Measurements from ENCODE around the gene MS4A6E. TPM values are rescaled to one million over a fixed set of nuclear protein-coding genes. Genes with fewer than 3 reads are reported as not detected.

MS4A6E gene
- total and polyA plus RNA-seq, 2 of the 8 experiments (the other 6 are each of a cell fraction or from before 2014, with no cell fraction given) = not detected

- ChIA-PET POLR2A (ENCODE audit: partially characterized antibody) (no interaction called here), CTCF (ENCODE audit: partially characterized antibody) (interaction anchor here (0.8 to 8.4 kb wide), 11 partner anchors 13 to 416 kb away, joined by 3 to 115 read pairs (median 7); no protein-coding TSS in a partner anchor)
- no peak overlapping the region for H2BK12ac ChIP-seq (ENCODE audit: low read depth, low read length)
- no peaks in the 10 kb centered on the region for H3K79me1 ChIP-seq (ENCODE audit: low read depth, low read length)
- H3K23ac ChIP-seq (ENCODE audit: insufficient read length) = no peak overlapping the region
- H4K20me1 ChIP-seq (replicated peaks in 1 of 2; ENCODE audit: control insufficient read depth in 1 of 2, insufficient read depth in 2 of 2, low read length in 2 of 2) = no peaks in the 10 kb centered on the region
- no peak overlapping the region for H4K5ac ChIP-seq (ENCODE audit: insufficient read length, low read depth, low read length)
- no peak overlapping the region for H2AFZ ChIP-seq (ENCODE audit: low read length)
- H3K4me2 ChIP-seq (ENCODE audit: insufficient read depth in 1 of 2, low read depth in 2 of 2, low read length in 2 of 2) = no peak overlapping the region
- no peak overlapping the region for H3K27ac ChIP-seq (ENCODE audit: low read depth, low read length)
- DNase-seq (ENCODE audit: low read depth in 1 of 2, low spot score in 2 of 2) (no peak), FAIRE-seq (no peak)
- H3K18ac ChIP-seq (ENCODE audit: extremely low read depth, low read length) = no peak overlapping the region
- no peaks in the 10 kb centered on the region for H3K36me3 ChIP-seq (ENCODE audit: control insufficient read depth in 2 of 4, insufficient read depth in 4 of 4, low read length in 3 of 4)
- H2BK120ac ChIP-seq (replicated peaks; ENCODE audit: low read depth, low read length) = no peak overlapping the region
- H3K9ac ChIP-seq (replicated peaks in 1 of 4; ENCODE audit: extremely low read depth in 1 of 4, low read depth in 3 of 4, low read length in 3 of 4) = no peak overlapping the region
- no peak overlapping the region; the same call in 1 of the 2 replicates for H2BK15ac ChIP-seq (ENCODE audit: low read length)
- no peak overlapping the region for H3K4me3 ChIP-seq (ENCODE audit: extremely low read depth in 1 of 4, insufficient read depth in 2 of 4, low read depth in 3 of 4, low read length in 4 of 4)
- no peak overlapping the region for H2BK5ac ChIP-seq (ENCODE audit: low read depth, low read length)
- TF ChIP-seq SRF (IDR thresholded peaks at IDR 0.05; ENCODE audit: low read depth, low read length) = no peak
- TF ChIP-seq BCL11A (IDR thresholded peaks at IDR 0.05; ENCODE audit: low read depth in 2 of 2, low read length in 2 of 2) = no peak
- TF ChIP-seq MAFK (IDR thresholded peaks at IDR 0.05; ENCODE audit: low read depth, low read length) = no peak
- H3K27me3 ChIP-seq (replicated peaks in 1 of 4; ENCODE audit: control insufficient read depth in 3 of 4, extremely low read depth in 1 of 4, insufficient read depth in 3 of 4, low read length in 3 of 4) = no peaks in the 10 kb centered on the region
- no peak overlapping the region for H3K56ac ChIP-seq (replicated peaks; ENCODE audit: insufficient read length, low read depth, low read length)
- WGBS, 2 experiments (ENCODE audit: extremely low coverage in 1 of 2, insufficient coverage in 1 of 2, insufficient read length in 1 of 2, insufficient replicate concordance in 2 of 2, low coverage in 1 of 2, low lambda C conversion rate in 2 of 2, missing lambda C conversion rate in 1 of 2) = 83% methylated on average over 2 of the region's 2 CpGs; no CpG with 5 or more reads in 1 of the 2 experiments
- no peak overlapping the region for H4K91ac ChIP-seq (replicated peaks; ENCODE audit: insufficient read length, low read length)
- no peak overlapping the region for H2BK20ac ChIP-seq (ENCODE audit: low read length)
- H3K79me2 ChIP-seq (ENCODE audit: control insufficient read depth in 1 of 2, insufficient read depth in 2 of 2, low read length in 2 of 2) = no peaks in the 10 kb centered on the region
- no peaks in the 10 kb centered on the region for H3K9me3 ChIP-seq (ENCODE audit: insufficient read depth in 2 of 2, low read depth in 1 of 2, low read length in 1 of 2)
- H3K14ac ChIP-seq (ENCODE audit: insufficient read length) = no peak overlapping the region
- peaks cover 0 to 3% (median 0%) of the 10 kb centered on the region in 4 experiments; a peak in 1 of 7 replicates for H3K4me1 ChIP-seq (replicated peaks in 1 of 4; ENCODE audit: control insufficient read depth in 3 of 4, insufficient read depth in 4 of 4, low read length in 3 of 4)
- no peaks in the 10 kb centered on the region for H3K23me2 ChIP-seq (ENCODE audit: low read depth, low read length)
- H4K8ac ChIP-seq (ENCODE audit: extremely low read depth, insufficient read depth, low read length) = no peak overlapping the region
- H2AK5ac ChIP-seq (ENCODE audit: low read depth, low read length) = no peak overlapping the region
- H3K4ac ChIP-seq (replicated peaks; ENCODE audit: insufficient read length, low read depth, low read length) = no peak overlapping the region
These were observed 20.2 kb downstream of the MS4A6E start for GRCh38 chr11:60347084-60347797.

Measured in H1 (cell line).